Esophagus muscularis mucosa (tissue), 4 donors: ENCODE data around the gene ADRA2C. TPM values are rescaled to one million over a fixed set of nuclear protein-coding genes. Genes with fewer than 3 reads are reported as not detected.

ENCODE experiments used
- DNase-seq: peaks from one replicate; pipeline ENCODE4 v3.0.0-alpha.2; 2017; ENCODE audit errors: extremely low spot score
- H3K27ac ChIP-seq, 4 donors: fragments of 200-600 bp; sonication (generic); replicated peaks in 1 of 4; 1 replicate in 3 of 4; 2 replicates in 1 of 4; pipeline ENCODE4 v1.5.1; 2016 to 2019; ENCODE audit warnings: mild to moderate bottlenecking in 1 of 4
- H3K27me3 ChIP-seq, 4 donors: fragments of 200-600 bp; sonication (generic); one replicate each; pipeline versions ENCODE4 v1.5.1 to v1.6.0; 2016 to 2019
- H3K36me3 ChIP-seq, 4 donors: fragments of 200-600 bp; sonication (generic); one replicate each; pipeline ENCODE4 v1.5.1; 2016 to 2019
- H3K4me1 ChIP-seq, 4 donors: fragments of 200-600 bp; sonication (generic); one replicate each; pipeline ENCODE4 v1.5.1; 2016 to 2019
- H3K4me3 ChIP-seq, 4 donors: fragments of 200-600 bp; sonication (generic); 1 replicate in 2 of 4; 2 replicates in 2 of 4; pipeline ENCODE4 v1.5.1; 2016 to 2019; ENCODE audit warnings: mild to moderate bottlenecking in 4 of 4, moderate library complexity in 1 of 4
- H3K9me3 ChIP-seq, 4 donors: fragments of 200-600 bp; sonication (generic); 1 replicate in 3 of 4; 2 replicates in 1 of 4; pipeline ENCODE4 v1.5.1; 2016 to 2019
- CTCF ChIP-seq, 3 experiments: fragments of 200-600 bp in 2 of 3; fragments of 450-650 bp in 1 of 3; sonication (generic) in 2 of 3; IDR thresholded peaks; one replicate each; pipeline ENCODE4 v1.5.1; 2017 to 2019; ENCODE audit warnings: antibody characterized with exemption in 3 of 3, mild to moderate bottlenecking in 2 of 3, moderate library complexity in 1 of 3
- EP300 ChIP-seq: sonication (generic); formaldehyde crosslinking; IDR thresholded peaks from one replicate; pipeline ENCODE4 v1.6.1; 2017; ENCODE audit warnings: antibody characterized with exemption
- POLR2A ChIP-seq: fragments of 450-650 bp; IDR thresholded peaks from one replicate; pipeline ENCODE4 v1.6.1; 2017; ENCODE audit warnings: antibody characterized with exemption, moderate library complexity, mild to moderate bottlenecking, low read depth
- POLR2AphosphoS5 ChIP-seq, 2 donors: sonication (generic); formaldehyde crosslinking; IDR thresholded peaks; one replicate each; pipeline ENCODE4 v1.6.1; 2017; ENCODE audit warnings: antibody characterized with exemption in 2 of 2
- WGBS: methylation state at CpG from one replicate; pipeline ENCODE4 v1.1.5; 2018; 5-methylcytosine and 5-hydroxymethylcytosine counted together
- intact Hi-C: fragments of 100-400 bp; cut with DNase I; formaldehyde crosslinking; loops from one replicate; pipeline ENCODE4 v1.15.1; 2023
- total RNA-seq, 4 donors: library from RNA; depleted of rRNA; stranded (reverse); fragments of >200 nt; gene quantifications; one replicate each; pipeline versions ENCODE4 v1.1.0 to v1.2.1, GENCODE V29; 2016

Gene ADRA2C
- total RNA-seq, 4 donors from 2014 or later, result 2.9 to 10.3 (median 8.4) TPM

- H3K4me1 ChIP-seq, result peaks cover 0 to 17% (median 11%) of the 10 kb centered on the region in 4 donors
- no peak for DNase-seq
- no peak for TF ChIP-seq POLR2AphosphoS5 (IDR thresholded peaks at IDR 0.05)
- intact Hi-C loops, result no loop called here
- no peaks in the 10 kb centered on the region for H3K36me3 ChIP-seq
- no peak overlapping the region for H3K27ac ChIP-seq
- H3K27me3 ChIP-seq, result peaks cover 0 to 26% (median 0%) of the 10 kb centered on the region in 4 donors
- 31% methylated on average over 3 of the region's 5 CpGs for WGBS
- peaks cover 0 to 5% (median 0%) of the 10 kb centered on the region in 4 donors for H3K9me3 ChIP-seq
- H3K4me3 ChIP-seq, result no peak overlapping the region
Observed at GRCh38 chr4:3760841-3761240, 5.3 kb upstream of the ADRA2C start.

- no peak for DNase-seq
- peaks cover 0 to 26% (median 18%) of the 10 kb centered on the region in 4 donors for H3K4me1 ChIP-seq
- H3K9me3 ChIP-seq, result no peaks in the 10 kb centered on the region
- TF ChIP-seq EP300 (no peak), CTCF (IDR thresholded peaks at IDR 0.05) (no peak), POLR2A (no peak), POLR2AphosphoS5 (IDR thresholded peaks at IDR 0.05) (no peak)
- intact Hi-C loops, result no loop called here
- WGBS, result 80% methylated on average over 7 of the region's 8 CpGs
- H3K36me3 ChIP-seq, result no peaks in the 10 kb centered on the region
- peaks cover 0 to 34% (median 0%) of the 10 kb centered on the region in 4 donors for H3K27me3 ChIP-seq
- H3K27ac ChIP-seq, result no peak overlapping the region
- H3K4me3 ChIP-seq, result no peak overlapping the region
Observed at GRCh38 chr4:3762264-3762663, 3.9 kb upstream of the ADRA2C start.

- H3K4me3 ChIP-seq, result no peak overlapping the region
- intact Hi-C loops, result no loop called here
- TF ChIP-seq POLR2AphosphoS5 (IDR thresholded peaks at IDR 0.05) (no peak), CTCF (IDR thresholded peaks at IDR 0.05) (no peak), EP300 (no peak), POLR2A (no peak)
- DNase-seq, result no peak
- no peaks in the 10 kb centered on the region for H3K9me3 ChIP-seq
- no peak overlapping the region for H3K27ac ChIP-seq
- H3K27me3 ChIP-seq, result peaks cover 0 to 41% (median under 1%) of the 10 kb centered on the region in 4 donors
- H3K4me1 ChIP-seq, result peaks cover 0 to 31% (median 19%) of the 10 kb centered on the region in 4 donors
- 82% methylated on average over 20 of the region's 24 CpGs for WGBS
- H3K36me3 ChIP-seq, result no peaks in the 10 kb centered on the region
Observed at GRCh38 chr4:3762753-3763549, 3.2 kb upstream of the ADRA2C start.

GRCh38 chr4:3765271-3766035, 732 bp upstream of the ADRA2C start:
- no CpG with 5 or more reads among the region's 101 CpGs for WGBS
- no peaks in the 10 kb centered on the region for H3K9me3 ChIP-seq
- H3K36me3 ChIP-seq, result no peaks in the 10 kb centered on the region
- intact Hi-C loops, result no loop called here
- peak overlapping the region; percentile 42 to 56 (median 46) for H3K4me3 ChIP-seq
- DNase-seq, result no peak
- H3K4me1 ChIP-seq, result peaks cover 0 to 31% (median 20%) of the 10 kb centered on the region in 4 donors
- peak in 1 of 3 experiments; percentile 20 for TF ChIP-seq CTCF (IDR thresholded peaks at IDR 0.05)
- no peak for TF ChIP-seq POLR2A
- H3K27ac ChIP-seq, result peak overlapping the region in 1 of 4 donors; percentile 44
- H3K27me3 ChIP-seq, result peaks cover 0 to 62% (median 17%) of the 10 kb centered on the region in 4 donors
